Subcutaneous adipose tissue (tissue), 4 donors: ENCODE measurements around the gene ABI1. TPM values are rescaled to one million over a fixed set of nuclear protein-coding genes. Genes with fewer than 3 reads are reported as not detected.

Source experiments
- total RNA-seq, 4 donors: library from RNA; depleted of rRNA; stranded (reverse); fragments of >200 nt; gene quantifications; one replicate each; pipeline ENCODE4 v1.1.0, GENCODE V29; 2016
- TF ChIP-seq, protein P1 (sequence below): fragments of 450-650 bp; IDR thresholded peaks from one replicate; pipeline ENCODE4 v1.5.1; 2016; ENCODE audit warnings: low read depth, mild to moderate bottlenecking, control low read depth, antibody characterized with exemption, moderate library complexity

The ABI1 gene
- total RNA-seq, 4 donors from 2014 or later, result 38.2 to 65.4 (median 48.1) TPM

DNA sequence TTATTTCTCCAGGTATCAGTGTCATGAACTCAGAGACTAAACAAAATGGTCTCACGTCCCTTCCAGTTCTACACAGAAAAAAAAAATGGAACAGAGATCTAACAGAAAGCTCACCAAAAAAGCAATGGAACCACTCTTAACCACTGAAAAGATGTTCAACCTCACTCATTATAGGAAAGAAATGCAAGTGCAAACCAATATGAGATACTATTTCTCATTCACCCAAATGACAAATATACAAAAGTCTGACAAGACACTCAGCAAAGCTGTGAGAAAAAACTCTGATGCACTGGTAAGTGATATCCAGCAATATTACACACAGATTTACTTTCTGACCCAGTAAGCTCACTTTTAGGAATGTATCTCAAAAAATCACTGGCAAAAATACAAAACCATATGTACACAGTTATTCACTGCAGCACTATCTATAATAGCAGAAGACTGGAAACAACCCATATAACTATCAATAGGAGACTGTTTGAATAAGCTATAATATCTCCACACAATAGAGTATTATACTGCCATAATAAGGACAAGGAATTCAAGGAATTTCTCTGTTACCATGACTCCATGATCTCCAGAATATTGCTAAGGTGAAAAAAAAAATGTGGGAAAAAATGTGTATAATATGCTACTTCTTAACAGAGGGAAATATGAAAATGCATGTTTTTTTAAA lies 36.6 kb downstream of the ABI1 start:
- TF ChIP-seq, protein P1, sequence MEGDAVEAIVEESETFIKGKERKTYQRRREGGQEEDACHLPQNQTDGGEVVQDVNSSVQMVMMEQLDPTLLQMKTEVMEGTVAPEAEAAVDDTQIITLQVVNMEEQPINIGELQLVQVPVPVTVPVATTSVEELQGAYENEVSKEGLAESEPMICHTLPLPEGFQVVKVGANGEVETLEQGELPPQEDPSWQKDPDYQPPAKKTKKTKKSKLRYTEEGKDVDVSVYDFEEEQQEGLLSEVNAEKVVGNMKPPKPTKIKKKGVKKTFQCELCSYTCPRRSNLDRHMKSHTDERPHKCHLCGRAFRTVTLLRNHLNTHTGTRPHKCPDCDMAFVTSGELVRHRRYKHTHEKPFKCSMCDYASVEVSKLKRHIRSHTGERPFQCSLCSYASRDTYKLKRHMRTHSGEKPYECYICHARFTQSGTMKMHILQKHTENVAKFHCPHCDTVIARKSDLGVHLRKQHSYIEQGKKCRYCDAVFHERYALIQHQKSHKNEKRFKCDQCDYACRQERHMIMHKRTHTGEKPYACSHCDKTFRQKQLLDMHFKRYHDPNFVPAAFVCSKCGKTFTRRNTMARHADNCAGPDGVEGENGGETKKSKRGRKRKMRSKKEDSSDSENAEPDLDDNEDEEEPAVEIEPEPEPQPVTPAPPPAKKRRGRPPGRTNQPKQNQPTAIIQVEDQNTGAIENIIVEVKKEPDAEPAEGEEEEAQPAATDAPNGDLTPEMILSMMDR, result no peak

DNA sequence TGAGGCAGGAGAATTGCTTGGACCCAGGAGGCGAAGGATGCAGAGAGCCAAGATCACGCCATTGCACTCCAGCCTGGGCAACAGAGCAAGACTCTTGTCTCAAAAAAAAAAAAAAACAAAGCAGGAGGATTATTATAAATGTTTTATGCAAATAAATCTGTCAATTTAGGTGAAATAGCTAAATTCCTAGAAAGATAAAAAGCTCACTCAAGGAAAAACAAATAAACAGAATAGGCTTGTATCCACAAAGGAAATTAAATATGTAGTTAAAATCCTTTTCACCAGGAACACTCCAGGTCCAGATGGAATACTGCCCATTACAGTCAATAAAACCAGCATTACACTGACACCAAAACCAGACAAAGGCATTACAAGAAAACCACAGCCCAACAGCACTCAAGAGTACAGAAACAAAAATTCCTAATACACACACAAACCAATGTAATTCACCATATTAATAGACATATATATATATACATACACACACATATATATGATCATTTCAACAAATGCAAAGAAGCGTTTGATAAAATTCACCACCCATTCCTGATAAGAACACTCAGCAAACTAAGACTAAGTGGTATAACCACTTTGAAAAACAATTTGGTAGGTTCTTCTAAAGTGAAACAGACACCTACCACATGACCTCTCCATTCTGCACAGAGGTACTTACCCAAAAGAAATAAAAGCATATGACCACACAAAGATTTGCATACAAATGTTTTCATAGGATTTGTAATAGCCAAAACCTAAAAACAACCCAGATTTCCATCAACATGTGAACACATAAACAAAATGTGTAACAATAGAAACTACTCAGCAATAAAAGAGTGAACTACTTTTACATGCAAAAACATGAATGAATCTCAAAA lies 38.8 kb downstream of the ABI1 start:
- TF ChIP-seq, protein P1, result no peak

GRCh38 chr10:26815500-26815899 lies 45.3 kb downstream of the ABI1 start:
- TF ChIP-seq, protein P1, result no peak

DNA sequence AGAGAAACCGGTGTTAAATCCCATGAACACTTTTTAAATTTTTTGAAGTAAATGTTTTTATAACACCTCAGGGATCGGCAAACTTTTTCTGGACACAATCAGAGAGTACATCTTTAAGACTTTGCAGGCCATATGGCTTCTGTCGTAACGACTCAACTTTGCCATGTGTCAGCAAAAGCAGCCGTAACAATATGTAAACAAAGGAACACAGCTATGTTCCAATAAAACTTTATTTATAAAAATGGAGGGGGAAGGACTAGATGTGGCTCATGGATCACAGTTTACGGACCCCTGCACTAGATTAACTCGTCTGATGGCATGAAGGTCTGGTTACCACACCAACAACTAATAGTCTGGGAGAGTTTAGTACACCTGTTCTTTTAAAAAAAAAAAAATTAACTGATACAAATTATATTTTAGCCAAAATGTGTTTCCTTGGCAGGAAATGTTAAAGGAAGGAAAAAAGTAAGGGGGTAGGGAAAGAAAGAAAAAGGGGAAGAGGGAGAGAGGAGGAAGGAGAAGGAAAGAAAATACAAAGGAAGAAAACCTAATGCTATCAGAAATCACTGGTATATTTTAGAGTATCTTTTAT lies 50.2 kb downstream of the ABI1 start:
- TF ChIP-seq, protein P1, result no peak

DNA sequence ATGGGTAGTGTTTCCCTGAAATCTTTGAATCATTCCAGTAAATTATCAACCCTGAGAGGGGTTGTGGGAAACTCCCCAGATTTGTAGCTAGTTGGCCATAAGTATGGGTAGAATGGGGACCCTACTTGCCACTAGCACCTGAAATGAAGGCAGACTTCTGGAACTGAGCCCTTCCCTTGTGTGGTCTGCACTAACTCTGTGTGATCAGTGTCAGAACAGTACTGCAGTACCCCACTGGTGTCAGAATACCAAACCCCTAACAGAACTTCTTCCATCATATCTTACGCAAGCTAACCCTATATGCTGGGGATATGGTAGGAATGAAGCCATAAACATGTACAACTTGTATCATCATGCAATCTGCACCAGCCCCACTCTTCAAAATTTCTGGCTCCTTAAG lies 50.8 kb downstream of the ABI1 start:
- TF ChIP-seq, protein P1, result no peak

DNA sequence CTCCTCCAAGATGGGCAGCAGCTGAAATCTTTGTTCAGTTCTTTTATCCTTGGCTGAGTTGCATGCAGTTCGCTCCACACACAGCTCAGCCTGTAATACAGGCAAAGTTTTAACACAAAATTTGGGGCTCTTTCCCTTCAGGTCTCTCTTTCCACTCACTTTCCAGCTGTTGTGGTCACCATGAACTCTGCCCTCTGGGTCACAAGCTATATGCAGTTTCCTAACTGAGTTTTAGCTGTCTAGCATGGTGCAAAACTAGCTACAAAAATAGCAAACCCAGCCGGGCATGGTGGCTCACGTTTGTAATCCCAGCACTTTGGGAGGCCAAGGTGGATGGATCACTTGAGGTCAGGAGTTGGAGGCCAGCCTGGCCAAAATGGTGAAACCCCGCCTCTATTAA lies 53.2 kb downstream of the ABI1 start:
- TF ChIP-seq, protein P1, result no peak

GRCh38 chr10:26806557-26806956 lies 54.2 kb downstream of the ABI1 start:
- TF ChIP-seq, protein P1, result no peak
